Measurements from ENCODE around the gene ZRANB3. TPM values are rescaled to one million over a fixed set of nuclear protein-coding genes. Genes with fewer than 3 reads are reported as not detected.
"Not testable (repeated sequence)": the region's sequence is repeated elsewhere in the genome, so short reads cannot be mapped to it uniquely, and the experiment has no call there.

The ZRANB3 gene
- polyA plus RNA-seq, 2 donors: 1.5 to 1.9 TPM

DNA sequence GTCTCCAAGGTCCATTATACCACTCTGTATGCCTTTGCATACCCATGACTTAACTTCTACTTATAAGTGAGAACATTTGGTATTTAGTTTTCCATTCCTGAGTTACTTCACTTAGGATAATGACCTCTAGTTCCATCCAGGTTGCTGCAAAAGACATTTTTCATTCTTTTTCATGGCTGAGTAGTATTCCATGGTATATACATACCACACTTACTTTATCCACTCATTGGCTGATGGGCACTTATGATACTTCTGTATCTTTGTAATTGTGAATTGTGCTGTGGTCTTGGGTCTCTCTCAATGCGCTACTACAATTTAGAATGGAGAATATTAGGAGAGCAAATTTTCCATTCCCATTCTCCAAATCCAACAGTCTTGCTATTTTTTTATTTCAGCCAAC, 76.4 kb downstream of the ZRANB3 start:
- WGBS, 2 donors: 95 to 100% methylated on average over 1 of the region's 1 CpG
- no peaks in the 10 kb centered on the region for H3K36me3 ChIP-seq (ENCODE audit: control insufficient read depth in 2 of 2, insufficient read depth in 2 of 2, low read length in 1 of 2)
- H3K9me3 ChIP-seq (ENCODE audit: control insufficient read depth in 2 of 2, insufficient read depth in 1 of 2, low read depth in 1 of 2, low read length in 1 of 2): peaks cover 5 to 8% of the 10 kb centered on the region in 2 donors
- H3K4me3 ChIP-seq (ENCODE audit: low read depth in 1 of 2, low read length in 2 of 2): no peak overlapping the region
- no peaks in the 10 kb centered on the region for H3K27me3 ChIP-seq (ENCODE audit: control insufficient read depth in 1 of 2, insufficient read depth in 2 of 2, low read length in 2 of 2)
- no peak overlapping the region for H3K27ac ChIP-seq (ENCODE audit: low read depth in 2 of 2, low read length in 1 of 2)
- H3K4me1 ChIP-seq (ENCODE audit: control insufficient read depth in 2 of 2, insufficient read depth in 2 of 2, low read length in 1 of 2): no peaks in the 10 kb centered on the region

DNA sequence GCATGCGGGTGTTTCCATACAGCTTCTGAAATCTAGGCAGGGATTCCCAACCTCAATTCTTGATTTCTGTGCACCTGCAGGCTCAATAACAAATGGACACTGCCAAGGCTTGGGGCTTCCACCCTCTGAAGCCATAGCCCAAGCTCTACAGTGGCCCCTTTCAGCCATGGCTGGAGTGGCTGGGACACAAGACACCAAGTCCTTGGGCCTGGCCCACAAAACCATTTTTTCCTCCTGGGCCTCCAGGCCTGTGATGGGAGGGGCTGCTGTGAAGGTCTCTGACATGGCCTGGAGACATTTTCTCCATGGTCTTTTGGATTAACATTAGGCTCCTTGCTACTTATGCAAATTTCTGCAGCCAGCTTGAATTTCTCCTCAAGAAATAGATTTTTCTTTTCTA, 78.0 kb downstream of the ZRANB3 start:
- 99 to 100% methylated on average over 1 of the region's 1 CpG for WGBS, 2 donors
- H3K36me3 ChIP-seq (ENCODE audit: control insufficient read depth in 2 of 2, insufficient read depth in 2 of 2, low read length in 1 of 2); H3K4me1 ChIP-seq (ENCODE audit: control insufficient read depth in 2 of 2, insufficient read depth in 2 of 2, low read length in 1 of 2); H3K27ac ChIP-seq (ENCODE audit: low read depth in 2 of 2, low read length in 1 of 2); H3K4me3 ChIP-seq (ENCODE audit: low read depth in 1 of 2, low read length in 2 of 2); H3K27me3 ChIP-seq (ENCODE audit: control insufficient read depth in 1 of 2, insufficient read depth in 2 of 2, low read length in 2 of 2); H3K9me3 ChIP-seq (ENCODE audit: control insufficient read depth in 2 of 2, insufficient read depth in 1 of 2, low read depth in 1 of 2, low read length in 1 of 2): not testable (repeated sequence)

DNA sequence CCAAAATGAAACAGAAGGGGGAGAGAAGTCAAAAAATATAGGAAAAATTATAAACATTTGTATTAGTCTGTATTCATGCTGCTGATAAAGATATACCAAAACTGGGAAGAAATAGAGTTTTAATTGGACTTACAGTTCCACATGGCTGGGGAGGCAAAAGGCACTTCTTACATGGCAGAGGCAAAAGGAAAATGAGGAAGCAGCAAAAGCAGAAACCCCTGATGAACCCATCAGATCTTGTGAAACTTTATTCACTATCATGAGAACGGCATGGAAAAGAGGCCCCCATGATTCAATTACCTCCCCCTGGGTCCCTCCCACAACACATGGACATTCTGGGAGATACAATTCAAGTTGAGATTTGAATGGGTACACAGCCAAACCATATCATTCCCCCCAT, 79.1 kb downstream of the ZRANB3 start:
- Histone ChIP-seq H3K9me3 (ENCODE audit: control insufficient read depth in 2 of 2, insufficient read depth in 1 of 2, low read depth in 1 of 2, low read length in 1 of 2) (peaks cover 5 to 8% of the 10 kb centered on the region in 2 donors), H3K27ac (ENCODE audit: low read depth in 2 of 2, low read length in 1 of 2) (no peak overlapping the region), H3K36me3 (ENCODE audit: control insufficient read depth in 2 of 2, insufficient read depth in 2 of 2, low read length in 1 of 2) (no peaks in the 10 kb centered on the region), H3K4me3 (ENCODE audit: low read depth in 1 of 2, low read length in 2 of 2) (no peak overlapping the region), H3K27me3 (ENCODE audit: control insufficient read depth in 1 of 2, insufficient read depth in 2 of 2, low read length in 2 of 2) (no peaks in the 10 kb centered on the region), H3K4me1 (ENCODE audit: control insufficient read depth in 2 of 2, insufficient read depth in 2 of 2, low read length in 1 of 2) (no peaks in the 10 kb centered on the region)
- 94 to 95% methylated on average over 1 of the region's 1 CpG for WGBS, 2 donors

DNA sequence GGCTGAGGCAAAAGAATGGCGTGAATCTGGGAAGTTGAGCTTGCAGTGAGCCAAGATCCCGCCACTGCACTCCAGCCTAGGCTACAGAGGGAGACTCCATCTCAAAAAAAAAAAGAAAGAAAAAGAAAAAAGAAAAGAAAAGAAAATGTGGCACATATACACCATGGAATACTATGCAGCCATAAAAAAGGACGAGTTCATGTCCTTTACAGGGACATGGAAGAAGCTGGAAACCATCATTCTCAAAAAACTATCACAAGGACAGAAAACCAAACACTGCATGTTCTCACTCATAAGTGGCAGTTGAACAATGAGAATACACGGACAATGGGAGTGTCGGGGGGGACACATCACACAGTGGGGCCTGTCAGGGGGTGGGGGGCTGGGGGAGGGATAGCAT, 88.0 kb downstream of the ZRANB3 start:
- not testable (repeated sequence) for H3K27me3 ChIP-seq (ENCODE audit: control insufficient read depth in 1 of 2, insufficient read depth in 2 of 2, low read length in 2 of 2); H3K27ac ChIP-seq (ENCODE audit: low read depth in 2 of 2, low read length in 1 of 2); H3K4me1 ChIP-seq (ENCODE audit: control insufficient read depth in 2 of 2, insufficient read depth in 2 of 2, low read length in 1 of 2); H3K36me3 ChIP-seq (ENCODE audit: control insufficient read depth in 2 of 2, insufficient read depth in 2 of 2, low read length in 1 of 2); H3K4me3 ChIP-seq (ENCODE audit: low read depth in 1 of 2, low read length in 2 of 2); H3K9me3 ChIP-seq (ENCODE audit: control insufficient read depth in 2 of 2, insufficient read depth in 1 of 2, low read depth in 1 of 2, low read length in 1 of 2)
- 94% methylated on average over 5 of the region's 5 CpGs for WGBS, 2 donors

DNA sequence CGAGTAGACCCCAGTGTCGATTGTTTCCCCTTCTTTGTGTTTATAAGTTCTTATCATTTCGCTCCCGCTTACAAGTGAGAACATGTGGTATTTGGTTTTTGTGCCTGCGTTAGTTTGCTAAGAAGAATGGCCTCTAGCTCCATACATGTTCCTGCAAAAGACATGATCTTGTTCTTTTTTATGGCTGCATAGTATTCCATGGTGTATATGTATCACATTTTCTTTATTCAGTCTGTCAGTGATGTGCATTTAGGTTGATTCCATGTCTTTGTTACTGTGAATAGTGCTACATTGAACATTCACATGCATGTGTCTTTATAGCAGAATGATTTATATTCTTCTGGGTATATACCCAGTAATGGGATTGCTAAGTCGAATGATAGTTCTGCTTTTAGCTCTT, 95.9 kb downstream of the ZRANB3 start:
- not testable (repeated sequence) for H3K4me3 ChIP-seq (ENCODE audit: low read depth in 1 of 2, low read length in 2 of 2); H3K4me1 ChIP-seq (ENCODE audit: control insufficient read depth in 2 of 2, insufficient read depth in 2 of 2, low read length in 1 of 2); H3K27ac ChIP-seq (ENCODE audit: low read depth in 2 of 2, low read length in 1 of 2); H3K27me3 ChIP-seq (ENCODE audit: control insufficient read depth in 1 of 2, insufficient read depth in 2 of 2, low read length in 2 of 2); H3K9me3 ChIP-seq (ENCODE audit: control insufficient read depth in 2 of 2, insufficient read depth in 1 of 2, low read depth in 1 of 2, low read length in 1 of 2); H3K36me3 ChIP-seq (ENCODE audit: control insufficient read depth in 2 of 2, insufficient read depth in 2 of 2, low read length in 1 of 2)
- WGBS, 2 donors: 93 to 95% methylated on average over 6 of the region's 6 CpGs

DNA sequence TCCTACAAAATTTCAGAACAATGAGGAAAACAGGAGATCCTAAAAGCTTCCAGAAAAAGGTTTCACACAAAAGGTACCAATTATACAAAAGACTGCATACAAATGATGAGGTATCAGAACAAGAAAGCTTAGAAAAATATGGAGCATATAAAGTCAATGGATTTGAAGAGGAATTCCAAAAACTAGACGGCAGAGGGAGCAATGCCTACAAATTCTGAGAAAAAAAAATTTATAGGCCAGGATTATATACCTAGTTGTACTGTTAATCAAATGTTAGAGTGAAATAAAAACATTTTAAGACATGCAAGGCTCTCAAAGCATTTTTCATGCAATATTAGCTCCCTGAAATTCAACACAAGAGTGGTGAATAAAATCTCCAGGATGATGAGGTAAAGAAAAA, 106.2 kb downstream of the ZRANB3 start:
- 87 to 89% methylated on average over 1 of the region's 1 CpG for WGBS, 2 donors
- H3K4me1 ChIP-seq (ENCODE audit: control insufficient read depth in 2 of 2, insufficient read depth in 2 of 2, low read length in 1 of 2): no peaks in the 10 kb centered on the region
- H3K9me3 ChIP-seq (ENCODE audit: control insufficient read depth in 2 of 2, insufficient read depth in 1 of 2, low read depth in 1 of 2, low read length in 1 of 2): no peaks in the 10 kb centered on the region
- no peak overlapping the region for H3K27ac ChIP-seq (ENCODE audit: low read depth in 2 of 2, low read length in 1 of 2)
- no peak overlapping the region for H3K4me3 ChIP-seq (ENCODE audit: low read depth in 1 of 2, low read length in 2 of 2)
- H3K36me3 ChIP-seq (ENCODE audit: control insufficient read depth in 2 of 2, insufficient read depth in 2 of 2, low read length in 1 of 2): no peaks in the 10 kb centered on the region
- no peaks in the 10 kb centered on the region for H3K27me3 ChIP-seq (ENCODE audit: control insufficient read depth in 1 of 2, insufficient read depth in 2 of 2, low read length in 2 of 2)

DNA sequence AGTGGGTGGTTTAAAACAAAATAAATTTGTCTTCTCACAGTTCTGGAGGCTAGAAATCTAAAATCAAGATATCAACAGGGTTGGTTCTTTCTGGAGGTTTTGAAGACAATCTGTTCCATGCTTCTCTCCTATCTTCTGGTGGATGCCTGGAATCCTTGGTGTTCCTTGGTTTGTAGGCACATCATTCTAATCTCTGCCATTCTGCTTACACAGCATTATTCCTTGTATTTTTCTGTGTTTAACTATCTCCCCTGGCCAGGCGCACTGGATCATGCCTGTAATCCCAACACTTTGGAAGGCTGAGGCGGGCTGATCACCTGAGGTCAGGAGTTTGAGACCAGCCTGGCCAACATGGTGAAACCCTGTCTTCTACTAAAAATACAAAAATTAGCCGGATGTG, 108.1 kb downstream of the ZRANB3 start:
- 97 to 99% methylated on average over 3 of the region's 3 CpGs for WGBS, 2 donors
- Histone ChIP-seq H3K36me3 (ENCODE audit: control insufficient read depth in 2 of 2, insufficient read depth in 2 of 2, low read length in 1 of 2) (no peaks in the 10 kb centered on the region), H3K27ac (ENCODE audit: low read depth in 2 of 2, low read length in 1 of 2) (no peak overlapping the region), H3K4me3 (ENCODE audit: low read depth in 1 of 2, low read length in 2 of 2) (no peak overlapping the region), H3K27me3 (ENCODE audit: control insufficient read depth in 1 of 2, insufficient read depth in 2 of 2, low read length in 2 of 2) (no peaks in the 10 kb centered on the region), H3K9me3 (ENCODE audit: control insufficient read depth in 2 of 2, insufficient read depth in 1 of 2, low read depth in 1 of 2, low read length in 1 of 2) (no peaks in the 10 kb centered on the region), H3K4me1 (ENCODE audit: control insufficient read depth in 2 of 2, insufficient read depth in 2 of 2, low read length in 1 of 2) (no peaks in the 10 kb centered on the region)

DNA sequence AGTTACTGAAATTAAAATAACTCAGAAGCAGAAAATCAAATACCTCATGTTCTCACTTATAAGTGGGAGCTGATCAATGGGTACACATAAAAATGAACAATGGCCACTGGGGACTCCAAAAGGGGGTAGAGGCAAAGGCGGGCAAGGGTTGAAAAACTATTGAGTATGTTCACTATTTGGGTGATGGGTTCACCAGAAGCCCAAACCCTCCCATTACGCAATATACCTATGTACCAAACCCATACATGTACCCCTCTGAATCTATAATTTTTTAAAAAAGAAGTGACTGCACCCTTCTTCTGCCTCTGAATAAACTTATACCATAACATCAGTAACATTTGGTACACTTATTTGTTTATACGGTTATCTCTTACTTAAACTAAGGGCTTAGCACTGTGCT, 119.4 kb downstream of the ZRANB3 start:
- no peaks in the 10 kb centered on the region for H3K27me3 ChIP-seq (ENCODE audit: control insufficient read depth in 1 of 2, insufficient read depth in 2 of 2, low read length in 2 of 2)
- H3K4me3 ChIP-seq (ENCODE audit: low read depth in 1 of 2, low read length in 2 of 2): no peak overlapping the region
- 98% methylated on average over 3 of the region's 3 CpGs for WGBS, 2 donors
- no peak overlapping the region for H3K27ac ChIP-seq (ENCODE audit: low read depth in 2 of 2, low read length in 1 of 2)
- H3K36me3 ChIP-seq (ENCODE audit: control insufficient read depth in 2 of 2, insufficient read depth in 2 of 2, low read length in 1 of 2): no peaks in the 10 kb centered on the region
- no peaks in the 10 kb centered on the region for H3K9me3 ChIP-seq (ENCODE audit: control insufficient read depth in 2 of 2, insufficient read depth in 1 of 2, low read depth in 1 of 2, low read length in 1 of 2)
- H3K4me1 ChIP-seq (ENCODE audit: control insufficient read depth in 2 of 2, insufficient read depth in 2 of 2, low read length in 1 of 2): no peaks in the 10 kb centered on the region

DNA sequence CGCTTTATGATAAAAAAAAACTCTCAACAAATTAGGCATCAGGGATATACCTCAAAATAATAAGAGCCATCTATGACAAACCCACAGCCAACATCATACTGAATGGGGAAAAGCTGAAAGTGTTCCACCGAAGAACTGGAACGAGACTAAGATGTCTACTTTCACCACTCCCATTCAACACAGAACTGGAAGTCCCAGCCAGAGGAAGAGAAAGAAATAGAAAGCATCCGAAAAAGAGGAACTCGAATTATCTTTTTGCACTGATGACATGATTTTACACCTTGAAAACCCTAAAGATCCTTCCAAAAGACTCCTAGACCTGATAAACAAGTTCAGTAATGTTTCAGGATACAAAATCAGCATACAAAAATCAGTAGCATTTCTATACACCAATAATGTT, 121.6 kb downstream of the ZRANB3 start:
- no peak overlapping the region for H3K27ac ChIP-seq (ENCODE audit: low read depth in 2 of 2, low read length in 1 of 2)
- no peak overlapping the region for H3K4me3 ChIP-seq (ENCODE audit: low read depth in 1 of 2, low read length in 2 of 2)
- no peaks in the 10 kb centered on the region for H3K4me1 ChIP-seq (ENCODE audit: control insufficient read depth in 2 of 2, insufficient read depth in 2 of 2, low read length in 1 of 2)
- no peaks in the 10 kb centered on the region for H3K9me3 ChIP-seq (ENCODE audit: control insufficient read depth in 2 of 2, insufficient read depth in 1 of 2, low read depth in 1 of 2, low read length in 1 of 2)
- no peaks in the 10 kb centered on the region for H3K36me3 ChIP-seq (ENCODE audit: control insufficient read depth in 2 of 2, insufficient read depth in 2 of 2, low read length in 1 of 2)
- H3K27me3 ChIP-seq (ENCODE audit: control insufficient read depth in 1 of 2, insufficient read depth in 2 of 2, low read length in 2 of 2): no peaks in the 10 kb centered on the region
- 89 to 90% methylated on average over 5 of the region's 5 CpGs for WGBS, 2 donors

DNA sequence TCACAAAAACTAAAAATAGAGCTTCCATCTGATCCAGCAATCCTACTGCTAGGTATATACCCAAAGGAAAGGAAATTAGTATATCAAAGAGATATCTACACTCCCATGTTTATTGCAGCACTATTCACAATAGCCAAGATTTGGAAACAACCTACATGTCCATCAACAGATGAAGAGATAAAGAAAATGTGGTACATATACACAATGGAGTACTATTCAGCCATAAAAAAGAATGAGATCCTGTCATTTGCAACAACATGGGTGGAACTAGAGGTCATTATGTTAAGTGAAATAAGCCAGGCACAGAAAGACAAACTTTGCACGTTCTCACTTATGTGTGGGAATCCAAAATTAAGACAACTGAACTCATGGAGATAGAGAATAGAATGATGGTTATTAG, 134.8 kb downstream of the ZRANB3 start:
- H3K4me1 ChIP-seq (ENCODE audit: control insufficient read depth in 2 of 2, insufficient read depth in 2 of 2, low read length in 1 of 2): not testable (repeated sequence)
- 88 to 96% methylated on average over 1 of the region's 1 CpG for WGBS, 2 donors

More for the DNA sequence above, 134.8 kb downstream of the ZRANB3 start:
- not testable (repeated sequence) for H3K4me3 ChIP-seq (ENCODE audit: low read depth in 1 of 2, low read length in 2 of 2); H3K27me3 ChIP-seq (ENCODE audit: control insufficient read depth in 1 of 2, insufficient read depth in 2 of 2, low read length in 2 of 2); H3K27ac ChIP-seq (ENCODE audit: low read depth in 2 of 2, low read length in 1 of 2); H3K9me3 ChIP-seq (ENCODE audit: control insufficient read depth in 2 of 2, insufficient read depth in 1 of 2, low read depth in 1 of 2, low read length in 1 of 2); H3K36me3 ChIP-seq (ENCODE audit: control insufficient read depth in 2 of 2, insufficient read depth in 2 of 2, low read length in 1 of 2)
